HG02885 (cell line): ENCODE results near the gene EGLN2.
"Not testable (repeated sequence)": the region's sequence is repeated elsewhere in the genome, so short reads cannot be mapped to it uniquely, and the experiment has no call there.

Experiments used
- ATAC-seq: cut with Tn5 transposase; IDR thresholded peaks from one replicate; pipeline ENCODE4 v1.9.1; 2021; ENCODE audit warnings: mild to moderate bottlenecking; ENCODE audit not compliant: unreplicated experiment, poor library complexity

The EGLN2 gene

DNA sequence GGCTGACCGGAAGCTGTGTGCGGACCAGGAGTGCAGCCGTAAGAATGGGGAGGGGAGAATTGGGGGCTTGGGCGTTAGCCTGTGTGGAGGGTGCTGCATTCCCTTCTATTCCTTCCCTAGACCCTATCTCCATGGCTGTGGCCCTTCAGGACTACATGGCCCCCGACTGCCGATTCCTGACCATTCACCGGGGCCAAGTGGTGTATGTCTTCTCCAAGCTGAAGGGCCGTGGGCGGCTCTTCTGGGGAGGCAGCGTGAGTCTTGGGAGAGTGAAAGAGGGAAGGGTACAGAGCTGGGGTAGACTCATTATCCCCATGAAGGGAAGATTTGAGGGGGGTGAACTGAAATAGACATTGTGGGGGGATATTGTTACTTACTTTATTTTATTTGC, 23.4 kb upstream of the EGLN2 start:
- ATAC-seq = no peak

DNA sequence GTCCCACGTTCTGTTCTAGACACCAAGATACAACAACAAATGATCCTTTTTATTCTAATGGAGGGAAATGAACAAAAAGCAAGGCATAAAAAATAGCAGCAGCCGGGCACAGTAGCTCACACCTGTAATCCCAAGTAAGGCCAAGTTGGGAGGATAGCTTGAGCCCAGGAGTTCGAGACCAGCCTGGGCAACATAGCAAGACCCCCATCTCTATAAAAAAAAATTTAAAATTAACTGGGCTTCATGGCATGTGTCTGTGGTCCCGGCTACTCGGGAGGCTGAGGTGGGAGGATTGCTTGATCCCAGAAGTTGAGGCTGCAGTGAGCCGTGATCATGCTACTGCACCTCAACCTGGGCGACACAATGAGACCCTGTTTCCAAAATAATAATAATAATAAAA, 22.6 kb upstream of the EGLN2 start:
- ATAC-seq = no peak

DNA sequence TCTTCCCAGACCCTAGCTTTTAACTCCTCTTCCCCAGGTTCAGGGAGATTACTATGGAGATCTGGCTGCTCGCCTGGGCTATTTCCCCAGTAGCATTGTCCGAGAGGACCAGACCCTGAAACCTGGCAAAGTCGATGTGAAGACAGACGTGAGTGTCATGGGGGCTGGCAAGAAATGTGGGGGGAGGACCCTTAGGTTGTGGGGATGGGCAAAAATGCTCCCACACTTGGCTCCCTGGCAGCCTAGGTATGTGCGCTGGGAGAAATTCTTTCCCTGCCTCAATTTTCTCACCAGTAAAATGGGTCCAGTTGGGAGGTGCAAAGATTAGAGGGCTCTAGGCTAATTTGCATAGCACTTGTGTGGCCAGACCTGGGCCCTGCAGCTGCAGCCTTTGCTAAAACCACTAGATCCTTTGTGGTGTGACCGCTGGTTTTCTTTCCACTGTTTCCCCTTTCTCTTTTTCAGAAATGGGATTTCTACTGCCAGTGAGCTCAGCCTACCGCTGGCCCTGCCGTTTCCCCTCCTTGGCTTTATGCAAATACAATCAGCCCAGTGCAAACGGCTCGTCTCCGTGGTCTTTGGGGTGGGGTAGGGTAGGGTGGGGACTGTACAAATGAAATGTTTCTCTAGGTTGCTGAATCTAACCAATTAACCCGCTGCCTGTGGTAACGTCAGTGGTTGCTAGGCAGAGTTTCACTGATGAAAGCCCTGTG, 21.9 kb upstream of the EGLN2 start:
- ATAC-seq = peak; percentile 63

DNA sequence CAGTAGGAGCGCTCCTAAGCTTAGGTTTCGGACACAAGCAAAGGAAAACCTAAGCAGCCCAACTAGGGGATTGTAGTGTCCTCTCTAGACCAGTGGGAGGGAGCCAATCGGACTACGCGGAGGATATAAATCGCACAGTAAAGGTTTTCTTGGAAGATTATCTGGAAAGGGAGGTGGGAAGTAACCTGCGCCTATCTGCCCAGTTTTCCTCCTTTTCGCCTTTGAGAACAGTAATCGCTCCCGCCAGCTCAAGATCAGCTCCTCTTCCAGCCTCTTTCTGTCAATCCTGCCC, 21.4 kb upstream of the EGLN2 start:
- no peak for ATAC-seq

DNA sequence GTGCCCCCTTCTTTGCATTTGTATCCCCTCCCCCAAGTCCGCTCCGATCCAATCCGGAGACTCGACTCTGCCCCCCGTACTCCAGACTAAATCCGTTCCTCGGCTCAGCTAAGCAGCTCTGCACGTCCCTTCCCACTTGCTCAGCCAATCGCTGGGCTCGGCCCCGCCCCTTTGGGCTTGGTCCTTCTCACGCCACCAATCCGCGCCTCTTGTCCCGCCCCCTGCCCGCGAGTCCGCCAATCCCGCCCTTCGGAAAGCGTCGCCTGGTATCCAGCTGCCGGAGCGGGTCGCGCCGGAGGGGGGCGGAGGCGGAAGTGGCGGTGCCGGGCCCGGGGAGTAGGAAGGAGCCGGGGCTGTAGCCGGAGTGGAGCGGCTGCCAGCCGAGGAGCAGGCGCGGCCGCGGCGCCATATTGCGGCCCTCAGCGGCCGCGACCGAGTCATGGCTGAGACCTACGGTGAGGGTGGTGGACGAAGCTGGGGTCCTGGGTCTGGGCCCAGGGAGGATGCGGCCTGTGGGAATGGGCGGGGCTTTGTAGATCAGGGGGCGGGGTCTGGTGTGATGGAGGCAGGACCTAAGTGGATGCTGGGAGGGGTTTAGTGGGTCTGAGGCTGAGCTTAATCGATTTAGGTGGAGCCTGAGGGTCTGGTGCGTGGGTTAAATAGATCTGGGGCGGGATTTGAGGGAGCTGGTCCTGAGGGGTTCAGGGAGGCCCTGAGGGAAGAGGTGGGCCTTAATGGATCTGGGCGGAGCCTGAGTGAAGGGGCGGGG, 20.9 kb upstream of the EGLN2 start, which contains the start of gene RAB4B:
Gene RAB4B (plus strand): TSS at position 311 of the 769 bp plus-strand sequence. CDS start 129 bp downstream, at position 440.
- ATAC-seq = peak; percentile 66

DNA sequence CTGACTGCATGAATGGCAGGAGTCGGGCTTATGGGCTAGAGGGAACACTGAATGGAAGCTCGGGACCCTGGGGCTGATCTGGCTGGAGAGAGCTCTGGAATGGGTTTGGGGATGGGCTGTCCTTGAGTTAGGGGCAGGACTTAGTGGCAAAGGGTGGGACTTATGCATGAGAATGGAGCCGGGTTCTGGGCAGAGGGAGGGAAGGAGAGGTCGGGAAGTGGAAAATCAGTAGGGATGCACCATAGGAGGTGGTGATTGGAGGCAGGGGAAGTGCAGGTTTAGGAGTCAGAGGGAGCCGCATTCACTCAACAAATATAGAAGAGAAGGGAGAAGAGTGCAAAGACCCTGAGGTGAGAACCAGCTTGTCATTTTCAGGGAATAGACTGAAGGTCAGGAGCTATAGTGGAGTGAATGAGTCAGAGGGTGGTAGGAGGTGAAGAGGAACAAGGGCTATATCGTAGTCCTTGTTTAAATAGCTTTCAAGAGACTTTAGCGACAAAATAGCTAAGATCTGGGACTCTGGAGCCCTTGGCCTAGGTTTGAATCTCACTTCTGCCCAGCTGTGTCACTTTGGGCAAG, 20.2 kb upstream of the EGLN2 start:
- ATAC-seq = no peak

DNA sequence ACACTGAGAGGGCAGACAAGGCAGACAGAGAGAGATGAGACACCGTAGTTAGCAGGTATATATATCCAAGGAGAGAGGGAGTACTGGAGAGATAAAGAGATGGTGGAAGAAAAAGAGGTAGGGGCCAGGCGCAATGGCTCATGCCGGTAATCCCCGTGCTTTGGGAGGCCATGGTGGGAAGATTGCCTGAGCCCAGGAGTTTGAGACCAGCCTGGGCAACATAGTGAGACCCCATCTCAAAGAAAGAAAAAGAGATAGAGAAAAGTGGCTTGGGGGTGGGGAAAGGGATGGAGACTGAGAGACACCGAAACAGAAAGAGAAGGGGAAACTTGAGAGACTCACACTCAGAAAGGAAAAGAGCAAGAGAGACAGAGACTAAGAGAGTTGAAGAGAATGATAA, 18.4 kb upstream of the EGLN2 start:
- ATAC-seq = no peak

DNA sequence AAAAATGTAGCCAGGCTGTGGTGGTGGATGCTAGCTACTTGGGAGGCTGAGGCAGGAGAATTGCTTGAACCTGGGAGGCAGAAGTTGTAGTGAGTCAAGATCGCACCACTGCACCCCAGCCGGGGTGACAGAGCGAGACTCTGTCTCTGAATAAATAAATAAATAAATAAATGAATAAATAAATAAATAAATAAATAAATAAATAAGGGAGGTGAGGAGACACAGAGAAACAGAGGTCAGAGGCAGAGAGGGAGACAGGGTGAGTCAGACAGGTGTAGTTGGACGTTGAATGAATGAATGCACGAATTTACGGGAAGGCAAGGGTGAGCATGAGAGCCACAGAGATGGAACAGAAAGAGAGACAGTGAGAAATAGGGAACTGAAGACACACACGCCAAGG, 17.9 kb upstream of the EGLN2 start:
- no peak for ATAC-seq

DNA sequence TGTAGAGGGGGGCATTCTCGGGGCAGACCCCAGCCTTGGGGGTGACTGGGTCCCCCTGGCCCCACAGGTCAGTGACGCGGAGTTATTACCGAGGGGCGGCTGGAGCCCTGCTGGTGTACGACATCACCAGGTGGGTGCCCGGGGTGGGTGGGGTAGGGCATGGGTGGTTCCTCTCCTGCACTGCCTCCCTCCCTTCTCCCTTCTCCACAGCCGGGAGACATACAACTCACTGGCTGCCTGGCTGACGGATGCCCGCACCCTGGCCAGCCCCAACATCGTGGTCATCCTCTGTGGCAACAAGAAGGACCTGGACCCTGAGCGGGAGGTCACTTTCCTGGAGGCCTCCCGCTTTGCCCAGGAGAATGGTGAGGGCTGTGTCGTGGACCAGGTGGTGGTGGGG, 15.3 kb upstream of the EGLN2 start:
- ATAC-seq = no peak

DNA sequence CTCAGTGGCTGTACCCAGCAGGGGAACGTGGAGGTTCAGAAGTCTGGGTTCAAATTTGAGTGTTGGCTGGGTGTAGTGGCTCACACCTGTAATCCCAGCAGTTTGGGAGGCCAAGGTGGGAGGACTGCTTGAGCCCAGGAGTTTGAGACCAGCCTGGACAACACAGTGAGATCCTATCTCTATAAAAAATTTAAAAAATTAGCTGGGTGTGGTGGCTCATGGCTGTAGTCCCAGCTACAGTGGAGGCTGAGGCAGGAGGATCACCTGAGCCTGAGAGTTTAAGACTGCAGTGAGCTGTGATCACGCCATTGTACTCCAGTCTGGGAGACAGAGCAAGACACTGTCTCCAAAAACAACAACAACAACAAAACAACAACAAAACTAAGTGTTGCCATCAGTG, 14.8 kb upstream of the EGLN2 start:
- ATAC-seq = not testable (repeated sequence)

DNA sequence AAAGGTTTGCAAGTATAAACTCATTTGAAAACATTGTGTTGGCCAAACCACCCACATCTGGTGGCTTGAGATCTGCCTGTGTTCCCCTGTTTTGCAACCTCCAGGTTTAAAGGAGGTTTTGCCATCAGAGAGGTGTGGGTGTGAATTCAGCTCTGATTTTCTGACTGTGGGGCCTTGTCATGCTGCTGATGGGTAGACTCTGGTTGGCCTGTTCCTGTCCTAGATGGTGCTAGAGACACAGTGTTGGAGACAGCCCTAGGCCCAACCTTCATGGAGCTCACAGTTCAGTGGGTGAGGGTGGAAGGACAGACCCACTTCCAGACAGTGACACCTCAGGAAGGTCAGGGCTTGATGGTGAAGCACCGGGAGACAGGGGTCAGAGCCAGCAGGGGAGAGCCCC, 13.5 kb upstream of the EGLN2 start:
- ATAC-seq = no peak

DNA sequence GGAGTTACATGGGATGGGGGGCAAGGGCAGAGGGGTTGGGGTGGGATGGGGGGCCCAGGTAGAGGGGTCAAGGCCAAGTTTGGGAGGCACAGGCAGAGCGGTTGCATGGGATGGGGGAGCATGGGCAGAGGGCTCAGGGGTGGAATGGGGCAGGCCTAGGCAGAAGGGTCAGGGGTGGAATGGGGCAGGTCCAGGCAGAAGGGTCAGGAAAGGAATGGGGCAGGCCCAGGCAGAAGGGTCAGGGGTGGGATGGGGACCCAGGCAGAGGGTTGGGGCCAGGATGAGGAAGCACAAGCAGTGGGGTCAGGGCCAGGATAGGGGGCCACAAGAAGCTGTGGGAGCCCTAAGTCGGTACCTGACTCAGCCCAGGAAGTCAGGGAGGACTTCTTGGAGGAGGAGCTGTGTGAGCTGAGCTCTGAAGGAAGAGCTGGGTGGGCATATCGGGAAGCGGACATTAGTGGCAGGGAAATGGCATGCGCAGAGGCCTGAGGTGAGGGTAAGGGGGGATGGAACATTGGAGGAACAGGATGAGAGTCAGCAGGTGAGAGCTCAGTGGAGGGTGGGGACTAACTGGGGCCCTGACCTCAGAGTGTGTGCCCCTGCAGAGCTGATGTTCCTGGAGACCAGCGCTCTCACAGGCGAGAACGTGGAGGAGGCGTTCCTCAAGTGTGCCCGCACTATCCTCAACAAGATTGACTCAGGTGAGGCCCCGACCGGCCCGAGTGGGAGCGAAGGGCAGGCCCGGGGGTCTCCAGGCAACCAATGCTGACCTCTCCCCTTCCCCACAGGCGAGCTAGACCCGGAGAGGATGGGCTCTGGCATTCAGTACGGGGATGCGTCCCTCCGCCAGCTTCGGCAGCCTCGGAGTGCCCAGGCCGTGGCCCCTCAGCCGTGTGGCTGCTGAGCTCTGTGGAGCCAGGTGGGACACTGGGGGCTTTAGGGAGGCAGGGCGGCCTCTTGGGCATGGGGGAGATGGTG, 12.6 kb upstream of the EGLN2 start:
- no peak for ATAC-seq

DNA sequence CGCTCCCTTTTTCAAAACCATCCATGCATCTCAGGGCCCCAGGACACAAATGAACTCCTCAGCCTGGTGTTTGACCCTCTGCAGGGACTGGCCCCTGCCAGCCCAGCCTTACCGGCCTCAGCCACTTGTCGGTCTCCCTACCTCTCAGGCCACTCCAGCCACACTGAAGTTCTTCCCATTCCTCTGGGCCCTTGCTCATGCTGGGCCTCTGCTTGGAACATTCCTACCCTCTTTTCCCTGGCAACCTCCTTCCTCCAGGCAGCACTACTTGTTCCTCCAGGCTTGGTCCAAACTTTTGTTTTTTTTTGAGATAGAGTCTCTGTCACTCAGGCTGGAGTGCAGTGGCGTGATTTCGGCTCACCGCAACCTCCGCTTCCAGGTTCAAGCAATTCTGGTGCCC, 7.6 kb upstream of the EGLN2 start:
- no peak for ATAC-seq

DNA sequence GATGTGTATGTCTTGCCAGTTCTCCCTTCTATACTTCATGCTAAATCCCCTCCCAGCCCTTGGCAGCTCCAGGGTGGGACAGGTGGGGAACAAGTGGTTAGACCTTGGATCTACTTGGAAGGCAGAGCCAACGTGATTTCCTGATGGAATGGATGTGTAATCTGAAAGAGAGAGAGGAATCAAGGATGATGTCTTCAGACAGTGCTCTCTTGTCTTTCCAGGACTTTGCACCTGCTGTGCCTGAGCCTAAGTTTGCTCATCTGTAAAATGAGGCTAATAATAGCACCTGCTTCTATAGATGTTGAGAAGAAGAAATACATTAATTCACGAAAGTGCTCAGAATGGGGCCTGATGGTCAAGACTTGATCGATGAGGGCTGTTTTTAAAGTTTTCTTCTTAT, 7.0 kb upstream of the EGLN2 start:
- no peak for ATAC-seq

DNA sequence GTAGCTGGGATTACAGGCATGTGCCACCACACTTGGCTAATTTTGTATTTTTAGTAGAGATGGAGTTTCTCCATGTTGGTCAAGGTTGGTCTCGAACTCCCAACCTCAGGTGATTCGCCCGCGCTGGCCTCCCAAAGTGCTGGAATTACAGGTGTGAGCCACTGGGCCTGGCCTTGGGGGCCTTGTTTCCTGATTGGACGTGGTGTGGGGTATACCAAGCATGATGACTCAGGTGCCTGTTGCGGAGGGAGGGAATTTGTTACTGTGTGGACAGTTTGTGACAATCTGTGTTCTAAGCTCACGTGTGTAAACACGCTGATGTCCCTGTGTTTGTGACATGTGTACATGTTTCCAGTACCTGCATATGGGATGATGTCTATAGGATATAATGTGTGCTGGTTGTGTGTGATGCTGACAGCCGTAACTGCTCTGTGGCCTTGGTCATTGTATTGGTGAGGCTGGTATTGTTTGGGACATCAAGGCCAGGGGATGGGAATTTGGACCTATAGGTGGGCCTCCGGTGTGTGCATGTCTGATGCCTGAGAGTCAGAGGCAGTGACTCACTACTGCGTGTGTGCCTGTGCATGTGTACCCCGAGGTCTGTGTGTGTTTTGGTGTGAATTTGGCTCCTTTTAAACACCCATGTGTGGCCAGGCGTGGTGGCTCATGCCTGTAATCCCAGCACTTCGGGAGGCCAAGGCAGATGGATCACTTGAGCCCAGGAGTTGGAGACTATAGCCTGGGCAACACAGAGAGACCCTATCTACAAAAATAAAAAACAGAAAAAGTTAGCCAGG, 1.6 kb upstream of the EGLN2 start:
- ATAC-seq = no peak

DNA sequence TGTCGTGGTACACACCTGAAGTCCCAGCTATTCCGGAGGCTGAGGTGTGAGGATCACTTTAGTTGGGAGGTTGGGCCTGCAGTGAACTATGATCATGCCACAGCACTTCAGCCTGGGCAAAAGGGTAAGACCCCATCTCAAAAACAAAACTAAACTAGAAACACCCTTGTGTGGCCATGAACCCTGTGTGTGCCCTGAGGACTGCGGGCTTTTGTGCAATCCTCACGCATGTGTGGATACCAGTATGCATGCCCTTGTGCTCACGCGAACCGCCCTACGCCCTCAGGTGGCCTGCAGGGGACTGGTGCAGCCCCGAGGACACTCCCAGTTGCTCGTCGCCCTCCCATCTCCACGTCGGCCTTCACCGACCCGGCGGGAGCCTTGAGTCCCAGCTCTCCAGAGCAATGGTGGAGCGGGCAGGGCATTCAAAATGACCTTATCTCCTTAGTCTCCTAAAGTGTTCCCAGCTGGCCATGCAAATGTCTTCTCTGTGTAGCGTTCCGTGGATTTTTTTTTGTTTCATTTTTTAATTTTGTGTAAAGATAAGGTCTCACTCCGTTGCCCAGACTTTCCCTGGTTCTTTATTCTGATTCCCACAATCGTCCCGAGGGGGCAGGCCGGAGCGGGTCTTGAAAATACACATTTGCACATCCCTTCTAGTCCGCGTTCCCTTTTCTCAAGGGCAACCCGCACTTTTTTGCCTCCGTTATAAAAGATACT, 868 bp upstream of the EGLN2 start:
- peak; percentile 19 for ATAC-seq

DNA sequence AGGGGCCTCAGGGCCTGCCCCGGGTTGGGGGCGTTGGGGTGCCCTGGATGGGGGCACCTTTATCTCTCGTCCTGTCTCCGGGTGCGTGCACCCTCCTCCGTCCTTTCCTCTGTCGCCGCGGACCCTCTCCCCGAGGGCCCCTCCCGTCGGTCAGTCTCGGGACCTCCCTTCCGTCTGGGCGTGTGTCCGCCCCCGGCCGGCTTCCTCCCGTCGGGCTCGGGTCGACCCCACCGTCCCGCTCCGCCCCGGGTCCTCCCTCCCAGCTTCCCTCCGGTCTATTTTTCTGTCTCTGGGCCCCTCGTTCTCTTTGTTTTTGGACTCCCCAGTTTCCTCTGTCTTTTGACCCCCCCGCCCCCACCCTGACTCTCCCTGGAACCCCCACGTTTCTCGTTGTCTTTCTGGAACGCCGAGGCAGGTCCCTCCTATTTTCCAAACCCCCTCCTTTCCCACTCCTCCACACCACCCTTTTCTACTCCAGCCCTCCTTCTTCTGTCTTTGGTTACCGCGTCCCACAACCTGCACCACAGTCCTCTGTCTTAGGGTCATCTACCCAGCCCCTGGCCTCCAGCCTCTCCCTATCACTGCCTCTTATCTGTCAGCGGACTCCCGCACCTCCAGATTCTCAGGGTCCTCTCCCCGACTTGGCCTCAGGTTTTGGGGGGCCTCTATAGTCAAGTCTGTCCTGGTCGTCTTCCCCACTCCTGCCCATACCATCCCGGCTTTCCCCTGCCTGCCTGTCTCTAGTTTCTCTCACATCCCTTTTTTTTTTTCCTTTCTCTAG, 757 bp downstream of the EGLN2 start:
- ATAC-seq = no peak

DNA sequence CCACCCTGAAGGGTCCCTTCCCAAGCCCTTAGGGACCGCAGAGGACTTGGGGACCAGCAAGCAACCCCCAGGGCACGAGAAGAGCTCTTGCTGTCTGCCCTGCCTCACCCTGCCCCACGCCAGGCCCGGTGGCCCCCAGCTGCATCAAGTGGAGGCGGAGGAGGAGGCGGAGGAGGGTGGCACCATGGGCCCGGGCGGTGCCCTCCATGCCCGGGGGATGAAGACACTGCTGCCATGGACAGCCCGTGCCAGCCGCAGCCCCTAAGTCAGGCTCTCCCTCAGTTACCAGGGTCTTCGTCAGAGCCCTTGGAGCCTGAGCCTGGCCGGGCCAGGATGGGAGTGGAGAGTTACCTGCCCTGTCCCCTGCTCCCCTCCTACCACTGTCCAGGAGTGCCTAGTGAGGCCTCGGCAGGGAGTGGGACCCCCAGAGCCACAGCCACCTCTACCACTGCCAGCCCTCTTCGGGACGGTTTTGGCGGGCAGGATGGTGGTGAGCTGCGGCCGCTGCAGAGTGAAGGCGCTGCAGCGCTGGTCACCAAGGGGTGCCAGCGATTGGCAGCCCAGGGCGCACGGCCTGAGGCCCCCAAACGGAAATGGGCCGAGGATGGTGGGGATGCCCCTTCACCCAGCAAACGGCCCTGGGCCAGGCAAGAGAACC, 1.5 kb downstream of the EGLN2 start:
- no peak for ATAC-seq
